GM23338 (cell line): ENCODE results near the gene WDR37. TPM values are rescaled to one million over a fixed set of nuclear protein-coding genes. Genes with fewer than 3 reads are reported as not detected.

Source experiments
- ATAC-seq: fragments of 200-7000 bp; cut with Tn5 transposase; 3 replicates; pipeline ENCODE4 v1.9.1; 2020
- DNase-seq: peaks from one replicate; pipeline ENCODE4 v3.0.0-alpha.2; 2015; ENCODE audit warnings: low spot score
- H2AFZ ChIP-seq: fragments of 200-600 bp; sonication (generic); 2 replicates; pipeline ENCODE4 v1.8.0; 2016; ENCODE audit warnings: antibody characterized with exemption, mild to moderate bottlenecking, moderate library complexity
- H3F3A ChIP-seq: fragments of 200-600 bp; sonication (generic); replicated peaks from 2 replicates; pipeline ENCODE4 v1.8.0; 2017; ENCODE audit warnings: antibody characterized with exemption, mixed run types, low read depth
- H3K27ac ChIP-seq: fragments of 200-600 bp; sonication (generic); 2 replicates; pipeline ENCODE4 v1.6.1; 2016; ENCODE audit warnings: low read depth
- H3K27me3 ChIP-seq: fragments of 200-600 bp; sonication (generic); 2 replicates; pipeline ENCODE4 v1.8.0; 2016; ENCODE audit warnings: mild to moderate bottlenecking, mixed run types, moderate library complexity; ENCODE audit not compliant: insufficient read depth
- H3K36me3 ChIP-seq: fragments of 200-600 bp; sonication (generic); 2 replicates; pipeline ENCODE4 v1.8.0; 2016; ENCODE audit warnings: mild to moderate bottlenecking; ENCODE audit not compliant: insufficient read depth
- H3K4me1 ChIP-seq: fragments of 200-600 bp; sonication (generic); 2 replicates; pipeline ENCODE4 v1.8.0; 2016; ENCODE audit warnings: mild to moderate bottlenecking, moderate library complexity; ENCODE audit not compliant: insufficient read depth
- H3K4me2 ChIP-seq: fragments of 200-600 bp; sonication (generic); 2 replicates; pipeline ENCODE4 v1.7.1; 2017; ENCODE audit warnings: mixed run types
- H3K4me3 ChIP-seq: fragments of 200-600 bp; sonication (generic); 2 replicates; pipeline ENCODE4 v1.6.1; 2016; ENCODE audit warnings: mixed run types
- H3K79me2 ChIP-seq: fragments of 200-600 bp; sonication (generic); replicated peaks from 2 replicates; pipeline ENCODE4 v1.8.0; 2017; ENCODE audit warnings: mild to moderate bottlenecking; ENCODE audit not compliant: insufficient read depth
- H3K9me2 ChIP-seq: fragments of 200-600 bp; sonication (generic); 2 replicates; pipeline ENCODE4 v1.8.0; 2017; ENCODE audit not compliant: insufficient read depth
- H4K20me1 ChIP-seq: fragments of 200-600 bp; sonication (generic); replicated peaks from 2 replicates; pipeline ENCODE4 v1.8.0; 2017; ENCODE audit warnings: mild to moderate bottlenecking; ENCODE audit not compliant: insufficient read depth
- H3K27ac Mint-ChIP-seq: 2 replicates; pipeline ENCODE4 v1.8.0; 2020; ENCODE audit warnings: inconsistent platforms, mild to moderate bottlenecking, moderate library complexity, mixed read lengths
- H3K27me3 Mint-ChIP-seq: 3 replicates; pipeline ENCODE4 v1.8.0; 2022; ENCODE audit warnings: low read depth, mild to moderate bottlenecking, moderate library complexity, mixed read lengths, inconsistent platforms; ENCODE audit not compliant: insufficient read depth, poor library complexity
- H3K36me3 Mint-ChIP-seq: 3 replicates; pipeline ENCODE4 v1.8.0; 2021; ENCODE audit warnings: low read depth, mild to moderate bottlenecking, inconsistent platforms, moderate library complexity, mixed read lengths
- H3K4me1 Mint-ChIP-seq: 3 replicates; pipeline ENCODE4 v1.8.0; 2020; ENCODE audit warnings: mild to moderate bottlenecking, inconsistent platforms, mixed read lengths
- H3K4me3 Mint-ChIP-seq: 3 replicates; pipeline ENCODE4 v1.8.0; 2021; ENCODE audit warnings: moderate library complexity, mild to moderate bottlenecking, inconsistent platforms, mixed read lengths
- H3K9me3 Mint-ChIP-seq: 3 replicates; pipeline ENCODE4 v1.8.0; 2020; ENCODE audit warnings: moderate library complexity, mild to moderate bottlenecking, inconsistent platforms, mixed read lengths
- CREB1 ChIP-seq: fragments of 250-450 bp; sonication (Bioruptor Pico); IDR thresholded peaks from 2 replicates; pipeline ENCODE4 v1.5.0; 2020; ENCODE audit warnings: low read depth, mild to moderate bottlenecking, moderate library complexity
- EZH2 ChIP-seq: fragments of 200-600 bp; sonication (generic); IDR thresholded peaks from one replicate; pipeline ENCODE4 v1.8.0; 2017; ENCODE audit warnings: antibody characterized with exemption, mild to moderate bottlenecking, low read depth; ENCODE audit not compliant: unreplicated experiment
- NANOG ChIP-seq: IDR thresholded peaks from 2 replicates; pipeline ENCODE4 v1.6.1; 2016; ENCODE audit warnings: antibody characterized with exemption, borderline replicate concordance
- polyA plus RNA-seq: library from polyadenylated mRNA; unstranded; fragments of >200 nt; fragmentation: Nextera tagmentation; extraction: Ambion mirVana; gene quantifications from 2 replicates; pipeline ENCODE4 v1.2.1, GENCODE V29; 2016
- total RNA-seq: library from RNA; depleted of rRNA; stranded (reverse); fragments of >200 nt; shearing (Covaris generic); gene quantifications from 2 replicates; pipeline ENCODE4 v1.2.3, GENCODE V29; 2014
- TF ChIP-seq, protein P1 (sequence below): fragments of 250-450 bp; sonication (Bioruptor Pico); IDR thresholded peaks from 2 replicates; pipeline ENCODE4 v1.5.0; 2020; ENCODE audit warnings: mild to moderate bottlenecking, moderate library complexity
- TF ChIP-seq, protein P2 (sequence below), 2 experiments: fragments of 200-600 bp in 1 of 2; sonication (generic) in 1 of 2; conservative IDR thresholded peaks; 2 replicates each; pipeline versions ENCODE4 v1.5.1 to v1.6.1; 2016 to 2017; ENCODE audit warnings: antibody characterized with exemption in 2 of 2, low read depth in 2 of 2, mild to moderate bottlenecking in 2 of 2, moderate library complexity in 1 of 2

WDR37 gene
- total and polyA plus RNA-seq, 2 experiments from 2014 or later: 6.0 to 10.2 TPM

GRCh38 chr10:1044964-1045363 is 11.2 kb upstream of the WDR37 start:
- no peaks in the 10 kb centered on the region for H3K9me2 ChIP-seq
- no peak for ATAC-seq
- H3K27me3 ChIP-seq: no peaks in the 10 kb centered on the region
- H3K36me3 ChIP-seq: peaks cover 44% of the 10 kb centered on the region
- H3K79me2 ChIP-seq: peaks cover 52% of the 10 kb centered on the region
- H3K4me3 Mint-ChIP-seq: peak overlapping the region; percentile 52; the same call in 2 of the 3 replicates
- peaks cover 52% of the 10 kb centered on the region for H3K36me3 Mint-ChIP-seq
- peaks cover 21% of the 10 kb centered on the region for H3K4me1 Mint-ChIP-seq
- no peaks in the 10 kb centered on the region for H3K9me3 Mint-ChIP-seq
- H2AFZ ChIP-seq: no peak overlapping the region
- peaks cover 16% of the 10 kb centered on the region for H3K4me1 ChIP-seq
- H3K4me2 ChIP-seq: peak overlapping the region; percentile 70
- H3K27me3 Mint-ChIP-seq: peaks cover 23% of the 10 kb centered on the region
- H3K27ac Mint-ChIP-seq: peak overlapping the region; percentile 26
- H3F3A ChIP-seq: peaks cover 33% of the 10 kb centered on the region
- TF ChIP-seq, protein P1, sequence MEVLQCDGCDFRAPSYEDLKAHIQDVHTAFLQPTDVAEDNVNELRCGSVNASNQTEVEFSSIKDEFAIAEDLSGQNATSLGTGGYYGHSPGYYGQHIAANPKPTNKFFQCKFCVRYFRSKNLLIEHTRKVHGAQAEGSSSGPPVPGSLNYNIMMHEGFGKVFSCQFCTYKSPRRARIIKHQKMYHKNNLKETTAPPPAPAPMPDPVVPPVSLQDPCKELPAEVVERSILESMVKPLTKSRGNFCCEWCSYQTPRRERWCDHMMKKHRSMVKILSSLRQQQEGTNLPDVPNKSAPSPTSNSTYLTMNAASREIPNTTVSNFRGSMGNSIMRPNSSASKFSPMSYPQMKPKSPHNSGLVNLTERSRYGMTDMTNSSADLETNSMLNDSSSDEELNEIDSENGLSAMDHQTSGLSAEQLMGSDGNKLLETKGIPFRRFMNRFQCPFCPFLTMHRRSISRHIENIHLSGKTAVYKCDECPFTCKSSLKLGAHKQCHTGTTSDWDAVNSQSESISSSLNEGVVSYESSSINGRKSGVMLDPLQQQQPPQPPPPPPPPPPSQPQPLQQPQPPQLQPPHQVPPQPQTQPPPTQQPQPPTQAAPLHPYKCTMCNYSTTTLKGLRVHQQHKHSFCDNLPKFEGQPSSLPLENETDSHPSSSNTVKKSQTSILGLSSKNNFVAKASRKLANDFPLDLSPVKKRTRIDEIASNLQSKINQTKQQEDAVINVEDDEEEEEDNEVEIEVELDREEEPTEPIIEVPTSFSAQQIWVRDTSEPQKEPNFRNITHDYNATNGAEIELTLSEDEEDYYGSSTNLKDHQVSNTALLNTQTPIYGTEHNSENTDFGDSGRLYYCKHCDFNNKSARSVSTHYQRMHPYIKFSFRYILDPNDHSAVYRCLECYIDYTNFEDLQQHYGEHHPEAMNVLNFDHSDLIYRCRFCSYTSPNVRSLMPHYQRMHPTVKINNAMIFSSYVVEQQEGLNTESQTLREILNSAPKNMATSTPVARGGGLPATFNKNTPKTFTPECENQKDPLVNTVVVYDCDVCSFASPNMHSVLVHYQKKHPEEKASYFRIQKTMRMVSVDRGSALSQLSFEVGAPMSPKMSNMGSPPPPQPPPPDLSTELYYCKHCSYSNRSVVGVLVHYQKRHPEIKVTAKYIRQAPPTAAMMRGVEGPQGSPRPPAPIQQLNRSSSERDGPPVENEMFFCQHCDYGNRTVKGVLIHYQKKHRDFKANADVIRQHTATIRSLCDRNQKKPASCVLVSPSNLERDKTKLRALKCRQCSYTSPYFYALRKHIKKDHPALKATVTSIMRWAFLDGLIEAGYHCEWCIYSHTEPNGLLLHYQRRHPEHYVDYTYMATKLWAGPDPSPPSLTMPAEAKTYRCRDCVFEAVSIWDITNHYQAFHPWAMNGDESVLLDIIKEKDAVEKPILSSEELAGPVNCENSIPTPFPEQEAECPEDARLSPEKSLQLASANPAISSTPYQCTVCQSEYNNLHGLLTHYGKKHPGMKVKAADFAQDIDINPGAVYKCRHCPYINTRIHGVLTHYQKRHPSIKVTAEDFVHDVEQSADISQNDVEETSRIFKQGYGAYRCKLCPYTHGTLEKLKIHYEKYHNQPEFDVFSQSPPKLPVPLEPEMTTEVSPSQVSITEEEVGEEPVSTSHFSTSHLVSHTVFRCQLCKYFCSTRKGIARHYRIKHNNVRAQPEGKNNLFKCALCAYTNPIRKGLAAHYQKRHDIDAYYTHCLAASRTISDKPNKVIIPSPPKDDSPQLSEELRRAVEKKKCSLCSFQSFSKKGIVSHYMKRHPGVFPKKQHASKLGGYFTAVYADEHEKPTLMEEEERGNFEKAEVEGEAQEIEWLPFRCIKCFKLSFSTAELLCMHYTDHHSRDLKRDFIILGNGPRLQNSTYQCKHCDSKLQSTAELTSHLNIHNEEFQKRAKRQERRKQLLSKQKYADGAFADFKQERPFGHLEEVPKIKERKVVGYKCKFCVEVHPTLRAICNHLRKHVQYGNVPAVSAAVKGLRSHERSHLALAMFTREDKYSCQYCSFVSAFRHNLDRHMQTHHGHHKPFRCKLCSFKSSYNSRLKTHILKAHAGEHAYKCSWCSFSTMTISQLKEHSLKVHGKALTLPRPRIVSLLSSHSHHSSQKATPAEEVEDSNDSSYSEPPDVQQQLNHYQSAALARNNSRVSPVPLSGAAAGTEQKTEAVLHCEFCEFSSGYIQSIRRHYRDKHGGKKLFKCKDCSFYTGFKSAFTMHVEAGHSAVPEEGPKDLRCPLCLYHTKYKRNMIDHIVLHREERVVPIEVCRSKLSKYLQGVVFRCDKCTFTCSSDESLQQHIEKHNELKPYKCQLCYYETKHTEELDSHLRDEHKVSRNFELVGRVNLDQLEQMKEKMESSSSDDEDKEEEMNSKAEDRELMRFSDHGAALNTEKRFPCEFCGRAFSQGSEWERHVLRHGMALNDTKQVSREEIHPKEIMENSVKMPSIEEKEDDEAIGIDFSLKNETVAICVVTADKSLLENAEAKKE: no peak
- peaks cover 42% of the 10 kb centered on the region for H4K20me1 ChIP-seq
- H3K4me3 ChIP-seq: peak overlapping the region; percentile 37
- no peak for DNase-seq
- peak overlapping the region; percentile 51; the same call in 1 of the 2 replicates for H3K27ac ChIP-seq

DNA sequence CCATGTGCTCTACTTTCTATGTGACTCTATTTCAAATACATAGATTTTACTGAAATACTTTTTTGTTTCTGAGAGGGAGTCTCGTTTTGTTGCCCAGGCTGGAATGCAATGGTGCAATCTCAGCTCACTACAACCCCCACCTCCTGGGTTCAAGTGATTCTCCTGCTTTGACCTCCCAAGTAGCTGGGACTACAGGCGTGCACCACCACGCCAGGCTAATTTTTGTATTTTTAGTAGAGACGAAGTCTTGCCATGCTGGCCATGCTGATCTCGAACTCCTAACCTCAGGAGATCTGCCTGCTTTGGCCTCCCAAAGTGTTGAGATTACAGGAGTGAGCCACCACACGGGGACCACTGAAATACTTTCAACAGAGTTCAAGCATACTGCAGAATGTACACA is 10.8 kb upstream of the WDR37 start:
- Histone ChIP-seq H3K27me3 (no peaks in the 10 kb centered on the region), H3K4me3 (peak overlapping the region; percentile 37), H3K9me2 (no peaks in the 10 kb centered on the region), H3K27ac (peak overlapping the region; percentile 51; the same call in 1 of the 2 replicates), H4K20me1 (peaks cover 38% of the 10 kb centered on the region), H3K79me2 (peaks cover 56% of the 10 kb centered on the region), H3F3A (peaks cover 29% of the 10 kb centered on the region), H3K4me2 (peak overlapping the region; percentile 70), H2AFZ (no peak overlapping the region), H3K4me1 (peaks cover 16% of the 10 kb centered on the region), H3K36me3 (peaks cover 41% of the 10 kb centered on the region)
- H3K4me3 Mint-ChIP-seq: peak overlapping the region; percentile 52; the same call in 2 of the 3 replicates
- peaks cover 23% of the 10 kb centered on the region for H3K27me3 Mint-ChIP-seq
- peaks cover 21% of the 10 kb centered on the region for H3K4me1 Mint-ChIP-seq
- H3K9me3 Mint-ChIP-seq: no peaks in the 10 kb centered on the region
- peak overlapping the region; percentile 26 for H3K27ac Mint-ChIP-seq
- DNase-seq (no peak), ATAC-seq (no peak)
- peaks cover 48% of the 10 kb centered on the region for H3K36me3 Mint-ChIP-seq
- TF ChIP-seq NANOG: no peak
- TF ChIP-seq EZH2: no peak
- no peak for TF ChIP-seq CREB1
- TF ChIP-seq, protein P2, sequence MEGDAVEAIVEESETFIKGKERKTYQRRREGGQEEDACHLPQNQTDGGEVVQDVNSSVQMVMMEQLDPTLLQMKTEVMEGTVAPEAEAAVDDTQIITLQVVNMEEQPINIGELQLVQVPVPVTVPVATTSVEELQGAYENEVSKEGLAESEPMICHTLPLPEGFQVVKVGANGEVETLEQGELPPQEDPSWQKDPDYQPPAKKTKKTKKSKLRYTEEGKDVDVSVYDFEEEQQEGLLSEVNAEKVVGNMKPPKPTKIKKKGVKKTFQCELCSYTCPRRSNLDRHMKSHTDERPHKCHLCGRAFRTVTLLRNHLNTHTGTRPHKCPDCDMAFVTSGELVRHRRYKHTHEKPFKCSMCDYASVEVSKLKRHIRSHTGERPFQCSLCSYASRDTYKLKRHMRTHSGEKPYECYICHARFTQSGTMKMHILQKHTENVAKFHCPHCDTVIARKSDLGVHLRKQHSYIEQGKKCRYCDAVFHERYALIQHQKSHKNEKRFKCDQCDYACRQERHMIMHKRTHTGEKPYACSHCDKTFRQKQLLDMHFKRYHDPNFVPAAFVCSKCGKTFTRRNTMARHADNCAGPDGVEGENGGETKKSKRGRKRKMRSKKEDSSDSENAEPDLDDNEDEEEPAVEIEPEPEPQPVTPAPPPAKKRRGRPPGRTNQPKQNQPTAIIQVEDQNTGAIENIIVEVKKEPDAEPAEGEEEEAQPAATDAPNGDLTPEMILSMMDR (conservative IDR thresholded peaks at IDR 0.05; ENCODE audit: low read depth in 2 of 2): no peak
